HG03442 (cell line): ENCODE data around the gene HOXA9.

ENCODE experiments used
- ATAC-seq: cut with Tn5 transposase; IDR thresholded peaks from one replicate; pipeline ENCODE4 v1.9.1; 2021; ENCODE audit warnings: mild to moderate bottlenecking, moderate library complexity; ENCODE audit not compliant: unreplicated experiment

Gene HOXA9

DNA sequence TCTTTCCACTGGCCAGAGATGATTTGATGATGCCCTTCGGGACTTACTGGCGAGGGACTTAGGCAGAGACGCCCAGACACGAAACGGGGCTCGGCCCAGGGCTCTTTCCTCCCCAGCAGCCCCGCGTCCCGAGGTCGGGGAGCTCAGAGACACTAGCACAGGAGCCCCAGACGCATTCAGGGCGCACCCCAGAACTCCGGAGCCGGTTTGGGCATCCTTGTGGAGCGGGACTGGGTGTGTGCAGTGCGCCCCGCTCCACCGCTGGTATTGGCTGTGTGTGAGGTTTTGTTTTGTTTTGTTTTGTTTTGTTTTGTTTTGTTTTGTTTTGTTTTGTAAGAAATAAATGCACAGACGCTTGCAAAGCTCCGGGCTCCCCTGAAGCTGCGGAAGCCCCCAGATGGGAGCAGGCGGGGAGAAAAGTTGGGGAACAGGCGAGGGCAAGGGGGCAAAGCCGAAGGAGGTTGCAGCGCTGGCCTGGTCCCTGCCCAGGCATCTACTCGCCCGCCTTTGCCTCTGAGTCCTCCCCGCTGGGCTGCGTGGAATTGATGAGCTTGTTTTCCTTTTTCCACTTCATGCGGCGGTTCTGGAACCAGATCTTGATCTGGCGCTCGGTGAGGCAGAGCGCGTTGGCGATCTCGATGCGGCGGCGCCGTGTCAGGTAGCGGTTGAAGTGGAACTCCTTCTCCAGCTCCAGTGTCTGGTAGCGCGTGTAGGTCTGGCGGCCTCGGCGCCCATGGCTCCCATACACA is 20.0 kb downstream of the HOXA9 start:
- ATAC-seq = no peak

DNA sequence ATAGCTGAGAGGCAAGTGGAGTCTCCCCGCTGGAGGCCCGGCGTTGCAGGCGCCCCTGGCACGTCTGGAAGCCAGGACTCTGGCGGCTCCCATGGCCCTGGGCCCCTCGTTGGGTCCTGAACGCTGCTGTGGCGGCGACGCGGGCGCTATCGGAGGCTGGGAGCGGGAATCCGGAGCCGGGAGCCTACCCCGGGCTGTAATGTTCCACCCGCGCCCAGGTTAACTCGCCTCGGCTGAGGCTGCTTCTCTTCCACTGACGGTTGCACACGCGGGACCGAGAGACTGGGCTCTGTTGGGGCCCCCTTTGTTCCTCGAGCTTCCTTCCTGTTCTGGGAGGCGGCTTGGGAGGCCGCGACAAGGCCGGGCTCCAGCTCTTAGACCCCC is 20.6 kb downstream of the HOXA9 start:
- ATAC-seq = no peak

DNA sequence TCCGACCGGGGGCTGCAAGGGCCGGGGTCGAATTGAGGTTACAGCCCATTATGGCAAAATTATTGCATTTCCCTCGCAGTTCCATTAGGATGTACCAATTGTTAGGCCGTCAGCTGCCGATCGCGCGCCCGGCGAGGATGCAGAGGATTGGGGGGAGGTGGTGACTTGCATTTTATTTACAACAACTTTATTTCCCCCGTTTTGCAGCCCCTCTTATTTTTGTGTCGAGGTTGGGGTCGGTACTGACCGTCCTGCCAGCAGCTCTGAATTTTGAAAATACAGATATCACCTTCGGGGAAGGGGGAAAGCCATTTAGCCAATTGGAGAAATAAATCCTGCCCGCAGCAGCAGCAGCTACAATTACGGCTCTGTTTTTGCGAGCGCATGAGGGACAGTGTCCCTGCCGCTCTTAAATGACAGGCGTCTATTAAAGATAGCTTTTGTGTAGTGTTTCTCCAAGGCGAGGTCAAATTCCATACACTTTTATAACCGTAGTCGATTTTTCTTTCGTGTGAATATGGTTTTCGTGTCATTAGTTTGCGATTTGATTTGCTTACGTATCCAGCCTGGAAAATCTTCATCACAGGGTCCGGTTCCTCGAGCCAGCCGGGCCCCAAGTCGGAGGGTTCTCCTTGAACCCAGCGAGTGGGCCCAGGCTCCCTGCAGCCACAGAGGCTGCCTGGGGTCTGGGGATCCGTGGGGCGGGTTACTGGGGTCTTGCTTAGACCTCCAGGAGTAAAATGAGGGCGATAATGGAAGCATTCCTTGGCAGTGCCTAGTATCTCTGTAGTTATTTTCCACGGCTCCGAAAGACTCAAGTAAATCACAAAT is 21.2 kb downstream of the HOXA9 start:
- no peak for ATAC-seq

DNA sequence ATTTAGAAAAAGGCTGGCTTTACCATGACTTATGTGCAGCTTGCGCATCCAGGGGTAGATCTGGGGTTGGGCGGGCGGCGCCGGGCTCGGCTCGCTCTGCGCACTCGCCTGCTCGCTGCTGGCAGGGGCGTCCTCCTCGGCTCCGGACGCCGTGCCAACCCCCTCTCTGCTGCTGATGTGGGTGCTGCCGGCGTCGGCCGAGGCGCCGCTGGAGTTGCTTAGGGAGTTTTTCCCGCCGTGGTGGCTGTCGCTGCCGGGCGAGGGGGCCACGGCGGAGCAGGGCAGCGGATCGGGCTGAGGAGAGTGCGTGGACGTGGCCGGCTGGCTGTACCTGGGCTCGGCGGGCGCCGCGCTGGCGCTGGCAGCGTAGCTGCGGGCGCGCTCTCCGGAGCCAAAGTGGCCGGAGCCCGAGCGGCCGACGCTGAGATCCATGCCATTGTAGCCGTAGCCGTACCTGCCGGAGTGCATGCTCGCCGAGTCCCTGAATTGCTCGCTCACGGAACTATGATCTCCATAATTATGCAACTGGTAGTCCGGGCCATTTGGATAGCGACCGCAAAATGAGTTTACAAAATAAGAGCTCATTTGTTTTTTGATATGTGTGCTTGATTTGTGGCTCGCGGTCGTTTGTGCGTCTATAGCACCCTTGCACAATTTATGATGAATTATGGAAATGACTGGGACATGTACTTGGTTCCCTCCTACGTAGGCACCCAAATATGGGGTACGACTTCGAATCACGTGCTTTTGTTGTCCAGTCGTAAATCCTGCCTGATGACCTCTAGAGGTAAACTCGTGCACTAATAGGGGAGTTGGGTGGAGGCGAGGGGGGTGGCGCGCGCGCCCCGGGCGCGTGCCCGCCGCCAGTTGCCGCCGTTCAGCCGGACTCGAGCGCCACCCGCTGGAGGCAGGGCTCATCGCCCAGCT is 22.1 kb downstream of the HOXA9 start, which contains the start of gene HOXA5:
Gene HOXA5, minus strand, starts transcription at position 659 of the 927 bp plus-strand sequence. Its CDS starts 74 bp downstream, at position 585.
- no peak for ATAC-seq

DNA sequence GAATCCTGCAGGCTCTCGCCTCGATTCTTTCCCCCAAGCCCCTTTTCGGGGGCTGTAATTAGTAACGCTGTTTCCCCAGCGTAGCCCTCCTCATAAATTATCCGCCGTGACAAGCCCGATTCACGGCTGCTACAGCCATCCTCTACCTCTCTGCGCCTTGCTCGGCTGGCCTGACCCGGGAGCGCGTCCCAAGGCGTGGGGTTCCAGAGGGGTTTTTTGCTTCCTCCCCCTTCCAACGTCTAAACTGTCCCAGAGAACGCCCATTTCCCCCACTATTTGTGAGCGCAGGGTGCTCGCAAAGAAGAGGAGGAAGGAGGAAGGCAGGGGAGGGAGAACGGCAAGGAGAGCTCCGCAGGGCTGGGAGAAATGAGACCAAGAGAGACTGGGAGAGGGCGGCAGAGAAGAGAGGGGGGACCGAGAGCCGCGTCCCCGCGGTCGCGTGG is 22.7 kb downstream of the HOXA9 start:
- no peak for ATAC-seq

DNA sequence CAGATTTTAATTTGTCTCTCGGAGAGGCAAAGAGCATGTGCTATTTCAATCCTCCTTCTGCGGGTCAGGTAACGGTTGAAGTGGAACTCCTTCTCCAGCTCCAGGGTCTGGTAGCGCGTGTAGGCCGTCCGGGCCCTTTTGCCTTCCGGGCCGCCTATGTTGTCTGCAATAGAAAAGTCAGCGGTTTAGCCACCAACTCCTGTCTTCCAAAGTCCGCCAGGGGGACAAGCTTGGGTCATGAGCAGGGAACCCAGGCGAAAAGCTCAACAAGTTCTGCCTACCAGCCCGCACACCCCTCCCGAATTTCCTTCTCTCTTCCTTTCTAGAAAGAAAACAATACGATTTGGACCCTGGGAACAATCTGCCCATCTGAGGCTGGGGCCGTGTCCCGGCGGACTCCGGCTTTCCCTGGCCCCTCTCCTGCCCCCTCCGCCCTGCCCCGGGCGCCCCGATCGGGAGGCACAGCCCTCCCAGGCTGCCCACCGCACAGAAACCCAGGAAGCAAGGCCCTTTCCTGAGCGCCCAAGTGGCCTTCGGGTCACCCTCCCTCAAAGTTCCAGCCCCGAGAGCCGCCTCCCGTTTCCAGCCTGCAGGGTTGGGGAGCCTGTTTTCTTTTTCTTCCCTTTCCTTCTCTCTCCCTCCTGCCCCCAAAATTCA is 23.3 kb downstream of the HOXA9 start:
- ATAC-seq = no peak

DNA sequence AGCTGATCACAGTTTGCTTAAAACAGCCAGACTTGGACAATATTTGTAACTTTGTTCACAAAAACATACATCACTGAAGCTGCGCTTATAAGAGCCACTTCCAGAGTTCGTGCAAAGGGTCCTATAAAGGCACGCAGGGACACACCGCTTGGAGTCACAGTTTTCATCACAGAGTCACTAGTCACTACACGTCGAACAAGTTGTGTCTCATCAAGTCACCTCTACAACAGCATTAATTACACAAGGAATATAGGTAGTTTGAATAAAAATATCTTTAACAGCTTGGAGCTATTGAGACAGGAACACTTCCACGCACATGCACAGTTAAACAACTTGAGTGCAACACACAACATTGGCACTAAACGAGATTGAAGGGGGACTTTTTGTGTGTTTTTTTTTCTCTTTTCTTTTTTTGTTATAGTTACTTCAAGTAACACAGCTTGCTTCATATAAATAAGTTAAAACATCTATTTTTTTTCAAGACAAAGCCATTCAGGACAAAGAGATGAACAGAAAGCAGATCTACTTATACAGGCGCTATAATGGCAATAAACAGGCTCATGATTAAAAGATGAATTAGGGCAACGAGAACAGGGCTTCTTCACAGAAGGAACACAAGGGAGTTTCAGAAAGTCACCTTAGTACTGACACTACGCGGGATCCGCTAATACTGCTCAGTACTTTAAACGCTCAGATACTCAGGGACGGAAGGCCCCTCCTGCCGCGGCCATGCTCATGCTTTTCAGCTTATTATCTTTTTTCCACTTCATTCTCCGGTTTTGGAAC is 24.0 kb downstream of the HOXA9 start:
- ATAC-seq = no peak

DNA sequence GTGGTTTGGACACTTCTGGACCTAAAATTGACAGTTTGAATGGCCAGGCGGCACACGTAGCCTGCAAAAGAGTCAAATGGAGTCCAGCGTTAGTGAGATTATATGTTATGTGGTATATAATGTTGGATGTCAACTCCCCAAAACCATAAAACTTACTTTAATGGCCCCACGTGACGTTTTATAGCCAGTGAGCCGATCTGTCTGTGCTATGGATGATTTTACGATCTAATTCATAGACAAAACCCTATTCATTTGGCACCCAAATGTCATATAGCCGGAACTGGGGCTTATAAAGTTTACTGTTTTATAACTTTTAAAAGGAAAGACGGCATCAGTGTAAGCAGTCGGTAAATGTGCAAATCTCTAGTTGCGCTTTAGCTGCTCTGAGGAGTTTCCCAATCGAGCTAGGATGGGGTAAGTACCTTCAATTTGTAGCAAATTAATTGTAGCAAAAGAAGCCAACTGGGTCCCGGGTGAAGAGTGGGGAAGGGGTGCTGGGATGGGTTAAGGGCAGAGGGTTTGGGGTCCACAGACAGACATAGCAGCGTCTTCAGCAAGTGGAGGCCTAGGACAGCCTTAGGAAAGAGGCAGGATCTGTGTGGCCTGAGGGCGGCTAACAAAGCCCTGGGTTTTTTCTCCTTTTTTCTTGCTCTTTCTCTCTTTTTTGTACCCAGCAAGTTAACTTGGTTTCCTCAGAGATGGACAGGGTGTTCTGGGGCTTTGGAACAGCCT is 25.0 kb downstream of the HOXA9 start:
- ATAC-seq = no peak

DNA sequence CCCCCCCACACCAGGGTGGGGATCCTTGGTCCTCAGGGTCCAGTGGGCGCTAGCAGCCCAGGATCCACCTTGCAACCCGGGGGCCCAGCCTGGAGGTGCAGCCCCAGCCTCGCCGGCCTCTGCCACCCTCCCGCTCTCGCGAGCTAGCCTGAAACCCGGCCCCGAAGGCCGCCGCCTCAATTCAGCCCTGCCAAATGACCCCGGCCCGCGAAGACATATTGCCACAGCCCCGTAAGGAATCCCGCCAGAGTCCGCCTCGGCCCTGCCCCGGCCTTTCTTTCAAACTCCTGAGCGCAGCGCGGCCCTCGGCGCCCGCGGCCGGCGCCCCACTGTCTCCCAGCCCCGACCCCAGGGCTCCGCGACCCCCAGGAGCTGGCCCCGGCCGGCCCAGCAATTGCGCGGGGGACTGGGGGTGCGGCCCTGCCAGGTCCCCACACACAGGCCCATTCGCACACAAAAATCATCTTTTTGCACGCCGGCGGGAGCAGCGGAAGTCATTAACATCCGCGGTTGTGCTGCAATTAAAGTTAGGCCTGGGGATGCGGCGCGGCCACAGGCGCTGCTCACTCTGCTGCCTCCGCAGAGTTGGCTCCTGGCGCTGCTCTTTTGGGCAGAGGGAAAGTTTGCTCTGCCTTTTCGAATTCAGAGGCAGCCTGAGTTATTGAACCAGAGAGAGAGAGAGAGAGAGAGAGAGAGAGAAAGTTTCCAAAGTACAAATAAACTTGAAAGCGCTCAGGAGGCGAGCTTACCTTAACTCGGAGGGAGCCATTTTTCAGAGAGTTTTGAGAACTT is 25.8 kb downstream of the HOXA9 start:
- no peak for ATAC-seq

DNA sequence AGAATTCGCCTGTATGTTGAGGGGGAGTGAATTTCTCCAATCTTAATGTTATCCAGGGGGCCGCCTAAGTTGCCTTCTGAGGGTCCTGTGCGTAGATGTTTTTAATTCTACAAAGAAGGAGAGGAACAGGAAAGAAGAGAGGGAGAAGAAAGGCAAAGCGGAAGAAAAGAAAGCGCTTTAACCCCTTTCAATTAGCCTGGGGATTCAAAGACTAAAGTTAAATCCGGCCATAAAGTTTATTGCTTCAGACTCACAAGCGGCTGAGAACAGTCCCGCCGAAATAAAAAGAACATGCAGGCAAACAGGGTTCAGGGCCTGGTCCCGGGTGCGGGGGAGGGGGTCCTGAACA is 26.4 kb downstream of the HOXA9 start:
- ATAC-seq = no peak

DNA sequence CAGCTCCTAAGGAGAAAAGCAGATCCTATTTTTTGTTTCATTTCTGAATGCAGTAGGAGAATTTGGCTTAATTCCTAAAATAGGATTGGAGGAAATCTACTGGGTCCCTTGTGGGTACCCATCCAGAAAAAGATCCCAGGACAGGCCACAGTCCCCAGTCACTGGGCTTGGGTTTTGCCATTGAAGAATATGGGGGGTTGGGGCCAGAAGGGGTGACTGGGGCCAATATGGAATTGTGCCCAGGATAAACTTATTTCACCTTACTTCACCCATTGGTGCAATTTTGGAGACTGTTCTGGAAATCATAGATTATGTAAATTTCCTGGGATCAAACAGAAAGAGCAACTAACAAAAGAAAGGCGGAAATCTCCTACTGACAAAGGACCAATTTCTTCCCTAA is 26.9 kb downstream of the HOXA9 start:
- no peak for ATAC-seq

DNA sequence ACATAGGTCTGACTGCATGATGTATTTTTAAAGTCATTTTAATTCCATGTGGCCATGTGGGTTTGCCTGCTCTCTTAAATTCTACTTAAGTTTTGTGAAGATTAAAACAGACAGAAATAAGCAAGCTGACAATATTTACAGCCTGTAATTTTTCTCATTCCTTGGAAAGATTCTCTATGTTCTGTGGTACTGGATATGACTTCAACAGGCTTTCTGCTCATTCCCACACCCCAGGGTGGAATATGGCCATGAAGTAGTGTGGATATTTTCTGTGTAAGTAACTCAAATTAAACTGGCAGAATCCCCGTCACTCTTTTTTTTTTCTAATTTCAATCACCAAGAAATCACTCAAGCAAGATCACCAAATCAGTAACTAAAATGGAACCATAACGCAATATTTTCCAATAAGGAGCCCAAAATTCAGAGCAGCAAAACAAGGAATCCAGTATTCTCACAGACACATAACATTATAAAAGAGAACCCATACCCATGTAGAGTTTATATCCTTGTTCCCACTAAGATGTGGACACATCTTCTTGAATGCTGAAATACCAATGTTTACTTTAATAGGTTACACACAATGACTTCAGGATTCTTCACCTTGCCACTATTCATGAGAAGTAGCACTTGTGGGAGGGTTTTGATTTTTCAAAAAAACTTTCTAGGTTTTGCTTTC is 27.6 kb downstream of the HOXA9 start:
- no peak for ATAC-seq

DNA sequence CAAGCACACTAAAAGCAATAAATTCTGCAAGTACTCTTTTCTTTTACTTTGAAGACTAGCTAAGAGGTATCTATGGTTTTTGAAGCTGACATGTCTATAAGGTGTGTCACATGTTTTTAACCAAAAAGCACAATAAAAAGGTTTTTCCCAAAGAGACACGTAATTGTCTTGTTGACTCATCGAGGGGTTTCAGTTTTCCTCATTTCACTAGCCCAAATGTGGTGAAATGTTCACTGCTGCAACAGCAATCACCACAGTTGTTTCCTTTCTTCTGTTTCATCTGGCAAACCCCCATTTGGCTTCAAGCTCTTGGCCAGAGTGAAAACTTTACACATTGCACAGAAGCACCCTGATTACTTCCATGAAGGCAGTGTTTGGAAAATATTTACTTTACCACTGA is 30.9 kb downstream of the HOXA9 start:
- ATAC-seq = peak; percentile 41

DNA sequence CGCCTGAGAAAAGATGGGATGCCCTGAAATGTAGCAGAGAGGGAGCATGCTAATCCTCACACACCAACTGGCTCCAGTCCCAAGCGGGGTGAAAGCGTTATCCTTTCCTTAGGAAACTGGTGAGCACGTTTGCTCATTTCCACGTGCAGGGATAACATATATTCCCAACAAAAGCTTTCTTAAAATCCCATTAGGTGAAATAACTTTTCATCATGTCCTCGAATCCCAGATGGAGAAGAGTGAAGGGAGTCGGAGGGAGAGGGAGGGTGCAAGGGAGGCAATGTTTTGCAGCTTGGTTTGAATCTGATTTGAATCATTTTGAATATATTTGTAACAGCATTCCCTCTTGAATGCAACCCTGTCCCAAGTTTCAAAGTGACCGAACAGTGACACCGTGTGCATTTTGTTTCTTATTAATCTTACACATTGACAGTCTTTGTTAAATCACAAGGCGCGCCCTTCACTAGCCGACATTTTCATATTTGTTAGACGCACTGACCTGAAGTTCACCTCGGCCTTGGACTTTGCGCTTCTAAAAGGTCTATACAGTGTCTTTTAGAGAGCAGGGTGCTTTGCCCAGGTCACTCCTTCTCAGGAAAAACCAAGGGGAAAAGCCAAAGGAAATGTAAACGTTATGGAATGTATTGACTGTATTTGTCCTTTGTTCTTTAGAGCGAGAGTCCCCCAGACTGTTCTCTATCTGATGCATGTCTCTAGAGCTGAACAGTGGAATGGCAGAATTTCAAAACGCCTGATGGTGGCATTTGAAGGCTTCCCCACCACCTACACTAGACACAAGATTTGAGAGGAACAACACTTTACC is 31.7 kb downstream of the HOXA9 start:
- no peak for ATAC-seq

DNA sequence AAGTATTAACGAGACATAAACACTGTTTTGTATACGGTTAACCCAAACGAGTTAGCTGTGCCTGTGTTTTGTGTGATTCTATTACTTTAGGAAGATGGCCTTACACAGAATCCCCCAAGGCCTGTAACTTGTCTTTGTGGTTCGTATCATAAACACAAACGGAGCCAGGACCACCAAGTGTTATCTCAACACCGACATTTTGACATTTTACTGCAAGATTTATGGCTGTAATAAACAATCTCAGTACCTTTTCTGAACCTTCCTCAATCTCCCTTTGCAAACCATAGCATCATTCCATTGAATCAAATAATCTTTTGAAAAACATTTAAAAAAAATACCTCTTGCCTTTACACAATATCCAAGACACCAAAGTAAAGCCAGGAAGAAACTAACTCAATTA is 32.4 kb downstream of the HOXA9 start:
- no peak for ATAC-seq

DNA sequence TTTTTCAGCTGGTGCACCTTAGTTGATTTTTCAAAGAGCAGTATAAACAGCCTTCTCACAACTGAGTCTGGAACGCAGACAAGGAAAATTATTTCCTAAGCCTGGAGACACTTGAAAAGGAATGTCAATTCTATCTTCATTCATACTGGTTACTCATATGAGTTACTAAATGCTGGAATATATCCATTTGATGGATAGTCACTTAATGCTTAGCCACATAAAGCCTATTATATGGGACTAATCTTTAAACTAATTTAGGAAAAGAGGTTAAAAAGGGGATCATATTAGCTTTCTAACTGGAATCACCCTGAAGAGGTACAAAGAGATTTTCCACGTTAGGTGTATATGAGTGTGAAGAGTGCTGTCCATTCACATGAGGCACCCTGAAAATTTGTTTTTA is 33.1 kb downstream of the HOXA9 start:
- ATAC-seq = no peak

DNA sequence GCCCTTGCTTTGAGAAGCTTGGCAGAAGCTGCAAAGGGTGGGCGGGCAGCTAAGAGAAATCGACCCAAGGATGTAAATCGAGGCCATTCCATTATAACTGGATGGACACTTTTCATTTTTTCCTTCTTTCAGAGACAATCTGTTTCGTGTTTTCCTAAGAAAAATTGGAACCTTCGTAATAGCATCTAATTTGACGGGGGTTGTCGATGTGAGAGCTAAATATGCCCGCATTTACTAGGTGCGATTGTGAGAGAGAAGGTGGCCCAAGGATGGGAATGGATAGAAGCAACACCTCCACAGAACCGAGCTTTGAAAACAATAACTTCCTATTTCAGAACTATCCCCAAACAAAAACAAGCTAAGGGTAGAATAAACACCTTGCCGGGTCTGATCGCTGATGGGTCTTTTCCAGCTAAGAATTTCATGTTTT is 33.9 kb downstream of the HOXA9 start:
- ATAC-seq = no peak
